CMK (cell line): Measurements from ENCODE around the gene CLGN.
"Not testable (repeated sequence)": the region's sequence is repeated elsewhere in the genome, so short reads cannot be mapped to it uniquely, and the experiment has no call there.

ENCODE experiments used
- DNase-seq: peaks from one replicate; pipeline ENCODE4 v3.0.0-alpha.2; 2010; ENCODE audit warnings: low read depth

CLGN gene

DNA sequence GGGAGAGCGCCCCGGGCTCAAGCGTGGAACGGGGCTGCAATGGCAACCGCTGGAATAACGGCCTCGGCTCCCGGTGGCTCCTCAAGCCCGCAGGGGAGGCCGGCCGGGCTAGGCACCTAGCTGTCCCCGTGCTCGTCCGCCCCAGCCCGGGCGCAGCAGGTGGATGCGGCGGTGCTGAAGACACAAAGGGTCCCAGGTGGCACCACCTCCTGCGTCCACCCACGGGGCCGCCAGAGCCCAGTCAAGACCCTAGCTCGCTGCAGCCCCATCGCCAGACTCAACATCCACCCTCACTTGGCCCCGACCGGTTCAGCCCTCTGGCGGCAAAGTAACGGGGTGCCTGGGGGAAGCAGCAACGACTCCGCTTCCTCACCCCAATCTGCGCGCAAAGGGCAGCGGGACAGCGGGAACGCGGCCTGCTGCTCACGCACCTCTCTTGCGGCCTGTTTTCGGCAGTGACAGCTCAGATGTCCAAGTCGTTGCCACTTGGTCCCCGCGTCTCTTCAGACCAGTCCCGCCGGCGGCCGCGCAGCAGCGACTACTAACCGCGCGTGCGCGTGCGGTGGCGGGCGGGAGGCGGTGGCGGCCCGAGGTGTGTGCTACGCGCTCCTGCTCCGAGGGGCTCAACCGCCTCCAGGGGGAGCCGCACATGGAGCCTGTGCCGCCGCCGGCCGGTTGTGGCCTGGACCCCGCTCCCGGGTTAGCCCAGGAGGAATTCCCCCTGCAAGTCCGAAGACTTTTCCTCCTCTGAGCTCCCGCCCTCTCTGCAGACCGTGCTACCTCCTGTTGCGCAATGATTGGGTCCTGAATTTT is at the start of gene CLGN:
CLGN (minus strand) TSS at position 543 of the 813 bp plus-strand sequence. CDS start 14,570 bp downstream, outside the sequence.
- DNase-seq, result no peak

DNA sequence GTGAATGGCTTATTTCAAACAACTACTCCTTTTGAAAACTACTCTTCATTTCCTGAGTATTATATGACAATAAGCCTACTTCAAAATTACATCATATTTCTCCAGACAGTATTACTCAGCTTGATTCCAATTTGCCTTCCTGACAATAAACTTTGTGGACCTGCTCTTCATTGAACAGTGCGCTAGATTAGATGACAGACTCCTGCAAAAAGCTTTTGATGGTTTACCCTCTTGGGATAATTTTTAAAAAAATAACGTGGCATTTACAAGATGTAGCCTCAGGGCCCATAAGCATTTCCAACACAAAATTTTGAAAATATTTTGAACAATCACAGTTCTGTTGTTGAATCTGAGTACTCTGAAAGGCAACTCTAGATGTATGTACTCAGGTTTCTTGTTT is 44.7 kb upstream of the CLGN start:
- DNase-seq, result no peak

GRCh38 chr4:140469791-140470733 is 42.6 kb upstream of the CLGN start:
- DNase-seq, result no peak

DNA sequence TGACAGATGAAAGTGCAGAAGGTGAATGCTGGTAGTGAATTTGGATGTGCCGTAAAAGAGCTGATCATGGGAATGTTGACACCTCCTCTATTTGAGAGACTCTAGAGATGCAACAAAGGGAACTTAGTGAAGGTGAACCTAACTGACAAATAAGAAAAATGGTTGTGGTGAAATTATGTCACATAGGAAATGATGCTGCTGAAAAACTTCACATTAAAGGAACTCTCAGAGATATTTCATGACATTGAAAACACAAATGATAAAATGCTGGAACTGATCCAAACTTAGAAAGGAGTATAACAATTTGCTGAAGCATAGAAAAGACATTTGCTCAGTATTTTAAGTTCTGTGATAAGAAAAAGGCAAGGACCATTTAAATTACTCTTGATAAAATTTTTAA is 38.7 kb upstream of the CLGN start:
- no peak for DNase-seq

- no peak for DNase-seq
These were observed 36.2 kb upstream of the CLGN start for GRCh38 chr4:140463614-140464013.

DNA sequence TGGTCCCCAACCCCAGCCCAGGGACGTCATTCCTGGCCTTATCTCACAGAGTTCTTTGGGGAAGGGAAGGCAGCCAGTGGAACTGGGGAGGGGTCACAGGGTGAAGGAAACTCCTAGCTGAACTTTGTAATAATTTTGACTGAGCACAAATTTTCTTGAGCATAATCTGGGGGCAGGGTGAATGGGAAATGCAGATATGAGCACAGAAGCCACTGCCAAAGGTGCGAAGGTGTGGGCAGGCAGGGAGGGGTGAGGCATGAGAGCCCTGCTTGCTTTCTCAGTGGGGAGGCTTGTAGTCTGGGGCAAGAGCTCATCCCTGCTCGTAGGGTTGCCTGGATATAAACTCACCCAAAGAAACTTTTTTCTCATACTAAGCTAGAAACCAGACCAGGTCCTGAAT is 35.7 kb upstream of the CLGN start:
- no peak for DNase-seq

DNA sequence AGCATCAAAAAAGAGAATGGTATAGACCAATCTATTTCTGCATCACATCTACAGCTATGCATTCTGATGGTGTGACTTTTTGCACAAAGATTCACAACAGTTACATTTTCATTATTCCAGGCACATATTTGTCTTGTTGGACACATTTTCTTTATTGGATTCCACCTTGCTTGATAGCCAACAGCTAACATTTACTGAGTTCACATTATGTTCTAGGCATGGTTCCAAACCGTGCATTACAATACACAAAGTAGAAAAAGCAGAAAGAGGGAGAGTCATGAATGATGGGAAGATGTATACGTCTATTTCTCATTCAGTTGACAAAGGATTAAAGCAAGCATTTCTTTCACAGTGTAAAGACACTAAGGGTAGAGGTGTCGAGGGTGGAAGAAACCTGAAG is 22.9 kb upstream of the CLGN start:
- DNase-seq, result no peak

DNA sequence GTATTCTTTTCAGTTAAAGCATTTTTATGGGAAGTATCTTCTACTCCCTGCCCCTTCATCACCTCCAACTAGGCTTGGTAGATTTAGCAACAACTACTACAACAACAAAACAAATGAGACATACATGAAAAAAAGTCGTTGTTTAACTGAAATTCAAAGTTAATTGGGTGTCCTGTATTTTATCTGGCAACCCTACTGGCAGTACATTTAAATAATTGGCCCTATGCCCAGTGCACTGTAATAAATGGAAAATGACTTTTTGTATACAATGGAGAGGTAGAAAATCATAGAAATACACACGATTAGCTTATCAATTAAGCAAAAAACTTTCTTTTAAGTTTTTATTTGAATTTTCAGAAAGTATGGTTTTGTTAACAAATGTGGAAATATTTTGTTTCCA is 21.4 kb upstream of the CLGN start:
- no peak for DNase-seq

GRCh38 chr4:140448162-140448561 is 20.7 kb upstream of the CLGN start:
- no peak for DNase-seq

DNA sequence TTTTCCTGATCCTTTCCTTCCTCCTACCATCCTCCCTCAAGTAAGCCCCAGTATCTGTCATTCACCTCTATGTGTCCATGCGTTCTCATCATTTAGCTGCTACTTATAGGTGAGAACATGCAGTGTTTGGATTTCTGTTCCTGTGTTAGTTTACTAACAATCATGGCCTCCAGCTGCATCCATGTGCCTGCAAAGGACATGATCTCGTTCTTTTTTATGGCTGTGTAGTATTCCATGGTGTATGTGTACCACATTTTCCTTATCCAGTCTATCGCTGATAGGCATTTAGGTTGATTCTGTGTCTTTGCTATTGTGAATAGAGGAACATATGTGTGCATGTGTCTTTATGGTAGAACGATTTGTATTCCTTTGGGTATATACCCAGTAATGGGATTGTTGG is 16.9 kb upstream of the CLGN start:
- DNase-seq, result not testable (repeated sequence)

DNA sequence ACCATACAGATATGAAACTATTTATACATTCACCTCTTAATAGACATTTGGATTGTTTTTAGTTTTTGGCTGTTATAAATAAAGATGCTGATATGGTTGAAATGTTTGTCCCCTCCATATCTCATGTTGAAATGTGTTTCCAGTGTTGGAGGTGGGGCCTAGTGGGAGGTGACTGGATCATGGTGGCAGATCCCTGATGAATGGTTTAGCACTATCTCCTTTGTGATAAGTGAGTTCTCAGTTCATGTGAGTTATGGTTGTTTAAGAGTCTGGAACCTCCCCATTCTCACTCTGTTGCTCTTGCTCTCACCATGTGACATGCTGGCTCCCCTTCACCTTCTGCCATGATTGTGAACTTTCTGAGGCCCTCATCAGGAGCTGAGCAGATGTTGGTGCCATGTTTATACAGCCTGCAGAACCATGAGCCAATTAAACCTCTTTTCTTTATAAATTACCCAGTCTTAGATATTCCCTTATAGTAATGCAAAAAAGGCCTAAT is 12.2 kb upstream of the CLGN start:
- no peak for DNase-seq

DNA sequence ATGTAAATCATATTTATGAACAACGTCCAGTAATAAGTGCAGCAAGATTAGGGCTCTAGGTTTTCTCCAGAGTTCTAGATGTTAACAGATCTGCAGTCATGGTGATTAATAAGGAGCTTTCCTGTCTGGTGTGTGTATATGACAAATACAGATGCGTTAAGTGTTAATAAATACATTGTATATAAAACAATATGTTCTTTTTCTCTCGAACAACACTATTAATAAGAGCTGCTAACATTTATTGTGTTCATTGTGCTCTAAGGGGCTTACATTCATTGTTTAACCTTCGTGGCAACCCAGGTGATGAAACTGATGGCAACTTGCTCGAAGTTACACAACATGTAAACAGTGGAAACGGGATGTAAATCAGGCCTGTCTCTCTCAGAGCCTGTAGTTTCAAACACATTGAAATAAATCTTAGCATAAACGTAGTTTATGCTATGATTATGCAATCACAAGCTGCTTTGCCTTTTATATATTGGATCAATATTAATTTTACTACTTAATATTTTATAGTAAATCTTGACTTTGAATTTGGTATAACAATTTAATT is 547 bp upstream of the CLGN start:
- DNase-seq, result no peak

DNA sequence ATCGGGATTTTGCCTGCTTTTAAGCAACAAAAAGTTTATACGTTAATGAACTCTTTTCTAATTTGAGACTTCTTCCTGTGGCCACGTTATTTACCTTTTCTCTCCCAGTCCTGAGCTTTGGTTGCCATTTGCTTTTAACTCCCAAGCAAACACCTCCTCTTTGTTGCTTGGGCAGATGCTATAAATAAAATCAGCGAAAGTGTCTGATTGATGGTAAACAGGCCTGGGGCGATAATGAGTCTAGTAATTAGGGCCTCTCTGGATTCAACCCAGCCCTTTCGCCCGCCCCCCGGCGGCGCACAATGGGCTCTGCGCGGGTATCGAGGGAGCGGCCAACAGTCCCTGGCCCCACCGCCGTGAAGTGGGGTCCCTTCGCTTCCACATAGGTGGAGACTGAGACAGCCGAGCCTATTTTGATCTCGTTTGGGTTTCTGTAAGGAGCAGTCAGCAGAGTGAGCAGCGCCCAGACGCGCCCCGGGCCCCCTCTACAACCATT is 790 bp downstream of the CLGN start:
- no peak for DNase-seq

DNA sequence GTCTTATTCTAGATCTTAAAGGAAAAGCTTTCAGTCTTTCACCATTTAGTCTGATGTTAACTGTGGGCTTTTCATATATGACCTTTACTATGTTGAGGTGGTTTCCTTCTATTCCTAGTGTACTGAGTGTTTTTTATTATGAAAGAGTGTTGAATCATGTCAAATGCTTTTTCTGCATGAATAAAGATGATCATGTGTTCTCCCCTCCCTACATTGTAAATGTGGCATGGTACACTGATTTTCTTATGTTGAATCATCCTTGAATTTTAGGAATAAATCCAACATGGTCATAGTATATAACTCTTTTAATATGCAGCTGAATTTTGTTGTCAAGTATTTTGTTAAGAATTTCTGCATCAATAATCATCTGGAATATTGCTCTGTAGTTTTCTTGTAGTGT is 4.3 kb downstream of the CLGN start:
- DNase-seq, result no peak

DNA sequence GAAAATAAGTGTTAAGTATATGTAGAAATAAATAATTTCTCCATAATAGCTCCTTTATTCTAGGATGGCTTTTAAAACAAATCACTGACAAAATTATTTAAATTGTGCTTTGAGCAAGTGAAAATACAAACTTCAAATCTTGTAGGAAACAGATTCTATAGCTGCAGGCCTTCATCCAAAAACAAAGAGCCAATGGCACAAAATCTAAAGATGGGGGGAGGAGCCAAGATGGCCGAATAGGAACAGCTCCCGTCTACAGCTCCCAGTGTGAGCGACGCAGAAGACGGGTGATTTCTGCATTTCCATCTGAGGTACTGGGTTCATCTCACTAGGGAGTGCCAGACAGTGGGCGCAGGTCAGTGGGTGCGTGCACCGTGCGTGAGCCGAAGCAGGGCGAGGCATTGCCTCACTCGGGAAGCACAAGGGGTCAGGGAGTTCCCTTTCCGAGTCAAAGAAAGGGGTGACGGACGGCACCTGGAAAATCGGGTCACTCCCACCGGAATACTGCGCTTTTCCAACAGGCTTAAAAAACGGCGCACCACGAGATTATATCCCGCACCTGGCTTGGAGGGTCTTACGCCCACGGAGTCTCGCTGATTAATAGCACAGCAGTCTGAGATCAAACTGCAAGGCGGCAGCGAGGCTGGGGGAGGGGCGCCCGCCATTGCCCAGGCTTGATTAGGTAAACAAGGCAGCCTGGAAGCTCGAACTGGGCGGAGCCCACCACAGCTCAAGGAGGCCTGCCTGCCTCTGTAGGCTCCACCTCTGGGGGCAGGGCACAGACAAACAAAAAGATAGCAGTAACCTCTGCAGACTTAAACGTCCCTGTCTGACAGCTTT is 14.1 kb downstream of the CLGN start:
- DNase-seq, result not testable (repeated sequence)

GRCh38 chr4:140408974-140409373 is 18.5 kb downstream of the CLGN start:
- DNase-seq, result peak; percentile 20

DNA sequence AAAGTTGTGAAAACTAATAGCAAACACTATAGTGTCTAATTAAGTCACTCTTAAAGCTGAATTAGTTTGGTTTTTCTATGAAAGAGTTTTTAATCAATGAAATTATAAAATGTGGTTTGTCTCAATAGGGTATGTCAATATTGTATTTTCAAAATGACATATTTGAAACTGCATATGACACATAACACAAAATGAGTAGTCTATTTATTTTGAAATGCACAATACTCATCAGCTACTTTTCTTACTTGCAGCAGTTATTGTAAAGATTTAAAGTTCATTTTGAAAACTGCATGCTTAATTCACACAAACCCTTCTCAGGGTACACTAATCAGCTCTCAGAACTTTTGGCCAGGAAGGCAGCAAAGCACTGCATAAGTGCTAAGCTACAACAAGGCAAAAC is 21.2 kb downstream of the CLGN start:
- no peak for DNase-seq

GRCh38 chr4:140400111-140400510 is 27.3 kb downstream of the CLGN start:
- no peak for DNase-seq

- no peak for DNase-seq
These were observed 31.8 kb downstream of the CLGN start for GRCh38 chr4:140395668-140396067.

GRCh38 chr4:140388015-140388414 is 39.4 kb downstream of the CLGN start:
- DNase-seq, result no peak

DNA sequence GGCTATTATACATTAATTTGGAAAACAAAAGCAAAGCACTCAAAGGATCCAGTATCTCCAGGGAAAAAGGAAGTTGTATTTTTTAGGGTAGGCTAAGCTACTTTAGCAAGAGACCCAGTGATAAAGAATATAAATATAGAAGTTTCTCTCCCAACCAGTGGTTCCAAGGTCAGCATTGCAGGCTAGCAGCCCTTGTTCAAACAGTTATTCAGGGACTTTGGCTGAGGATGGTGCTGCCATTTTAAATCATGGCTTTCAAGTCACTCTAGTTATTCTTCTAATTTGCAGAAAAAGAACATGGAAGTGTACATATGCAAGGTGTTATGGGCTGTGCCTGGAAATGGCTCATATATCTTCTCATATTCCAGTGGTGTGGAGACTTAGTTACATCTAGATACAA is 44.7 kb downstream of the CLGN start:
- DNase-seq, result no peak

- DNase-seq, result no peak
These were observed 53.3 kb downstream of the CLGN start for GRCh38 chr4:140374130-140374477.
